Measurements from ENCODE around the gene TRIM2. TPM values are rescaled to one million over a fixed set of nuclear protein-coding genes. Genes with fewer than 3 reads are reported as not detected.

The TRIM2 gene
- total RNA-seq, 1 experiment from 2014 or later: 30.8 TPM

DNA sequence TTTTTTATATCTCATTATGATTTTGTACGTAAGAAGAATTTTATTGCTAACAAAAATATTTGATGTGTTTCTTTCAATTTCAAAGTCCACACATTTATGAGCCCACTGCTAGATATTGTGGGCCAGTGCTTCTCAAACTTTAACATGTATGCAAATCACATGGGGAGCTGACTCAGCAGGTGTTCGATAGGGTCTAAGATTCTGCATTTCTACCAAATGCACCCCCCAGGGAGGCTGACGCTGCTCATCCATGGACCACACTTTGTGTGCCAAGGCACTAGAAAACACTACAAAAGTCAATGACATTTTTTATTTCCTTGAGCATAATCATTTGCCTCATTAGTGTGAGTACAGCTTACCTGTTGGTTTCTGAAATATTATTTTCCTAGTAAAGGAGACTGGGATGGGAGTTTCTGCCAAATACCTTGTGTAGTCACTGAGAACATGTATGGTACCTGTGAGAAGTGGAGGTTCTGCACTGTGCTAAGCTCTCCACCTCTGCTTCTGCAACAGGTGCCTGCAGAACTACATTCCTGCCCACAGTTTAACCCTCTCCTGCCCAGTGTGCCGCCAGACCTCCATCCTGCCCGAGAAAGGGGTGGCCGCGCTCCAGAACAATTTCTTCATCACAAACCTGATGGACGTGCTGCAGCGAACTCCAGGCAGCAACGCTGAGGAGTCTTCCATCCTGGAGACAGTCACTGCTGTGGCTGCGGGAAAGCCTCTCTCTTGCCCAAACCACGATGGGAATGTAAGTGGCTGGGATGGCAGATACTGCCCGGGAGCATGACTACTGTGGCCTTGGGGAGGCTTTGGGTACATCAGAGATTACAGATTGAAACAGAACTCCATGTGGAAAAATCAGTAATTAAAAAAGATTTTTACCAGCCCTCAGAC is 71.4 kb downstream of the TRIM2 start:
- Histone ChIP-seq H3K9me3 (replicated peaks) (no peaks in the 10 kb centered on the region), H3K4me1 (no peaks in the 10 kb centered on the region), H3K36me3 (peaks cover 4% of the 10 kb centered on the region; the same call in 1 of the 2 replicates), H3K27me3 (no peaks in the 10 kb centered on the region), H3K4me3 (no peak overlapping the region), H3K27ac (no peak overlapping the region)
- DNase-seq: no peak

DNA sequence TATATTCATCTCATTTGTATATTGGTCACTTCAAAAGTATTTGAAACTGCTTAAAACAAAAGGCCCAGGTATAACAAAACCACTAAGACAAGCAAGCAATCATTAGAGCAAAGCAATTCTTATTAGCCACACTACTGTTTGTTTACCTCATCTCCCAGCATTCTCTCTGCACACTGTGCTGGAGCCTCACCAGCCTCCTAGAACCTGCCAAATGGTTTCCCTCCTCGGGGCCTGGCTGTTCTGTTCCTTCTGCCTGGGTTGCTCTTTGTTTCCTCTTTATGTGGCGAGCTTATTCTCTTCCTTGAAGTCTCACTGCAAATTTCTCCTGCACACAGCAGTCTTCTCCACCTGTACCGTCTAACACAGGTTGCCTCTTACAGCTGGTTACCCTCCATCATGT is 72.7 kb downstream of the TRIM2 start:
- H3K27ac ChIP-seq: no peak overlapping the region
- no peaks in the 10 kb centered on the region for H3K9me3 ChIP-seq (replicated peaks)
- no peak for DNase-seq

GRCh38 chr4:153281476-153281875 is 77.2 kb downstream of the TRIM2 start:
- no peak overlapping the region for H3K27ac ChIP-seq
- no peak overlapping the region for H3K4me3 ChIP-seq
- no peaks in the 10 kb centered on the region for H3K27me3 ChIP-seq
- peaks cover 14% of the 10 kb centered on the region for H3K36me3 ChIP-seq
- no peak for DNase-seq
- H3K4me1 ChIP-seq: no peaks in the 10 kb centered on the region
- peaks cover 3% of the 10 kb centered on the region; the same call in 1 of the 2 replicates for H3K9me3 ChIP-seq (replicated peaks)

More for the DNA sequence above, 72.7 kb downstream of the TRIM2 start:
- Histone ChIP-seq H3K4me1 (no peaks in the 10 kb centered on the region), H3K4me3 (no peak overlapping the region), H3K27me3 (no peaks in the 10 kb centered on the region), H3K36me3 (peaks cover 9% of the 10 kb centered on the region)

GRCh38 chr4:153282023-153282422 is 77.8 kb downstream of the TRIM2 start:
- Histone ChIP-seq H3K9me3 (replicated peaks) (peaks cover 3% of the 10 kb centered on the region; the same call in 1 of the 2 replicates), H3K4me1 (no peaks in the 10 kb centered on the region), H3K27me3 (no peaks in the 10 kb centered on the region), H3K36me3 (peaks cover 14% of the 10 kb centered on the region), H3K27ac (no peak overlapping the region), H3K4me3 (no peak overlapping the region)
- no peak for DNase-seq

GRCh38 chr4:153283260-153283659 is 79.0 kb downstream of the TRIM2 start:
- Histone ChIP-seq H3K4me3 (no peak overlapping the region), H3K27ac (no peak overlapping the region), H3K9me3 (replicated peaks) (peaks cover 3% of the 10 kb centered on the region; the same call in 1 of the 2 replicates), H3K27me3 (no peaks in the 10 kb centered on the region), H3K4me1 (no peaks in the 10 kb centered on the region), H3K36me3 (peaks cover 14% of the 10 kb centered on the region)
- no peak for DNase-seq

DNA sequence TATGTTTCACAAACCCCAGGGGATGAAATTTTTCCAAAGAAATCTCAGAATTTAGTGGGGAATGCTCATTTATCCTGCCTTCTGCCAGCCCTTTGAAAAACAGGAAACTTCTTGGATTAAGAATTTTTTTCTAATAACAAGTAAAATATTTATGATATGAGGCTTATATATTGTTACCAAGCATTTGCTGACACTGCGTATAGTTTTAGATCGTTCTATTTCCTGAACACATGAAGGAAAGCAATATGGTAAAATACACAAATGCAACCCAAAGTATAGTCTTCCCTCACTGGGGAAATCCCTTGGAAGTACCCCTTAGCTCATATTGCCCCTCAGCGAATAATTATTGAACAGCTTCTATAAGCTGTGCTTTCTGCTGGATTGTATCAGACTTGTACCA is 85.9 kb downstream of the TRIM2 start:
- Histone ChIP-seq H3K4me3 (no peak overlapping the region), H3K4me1 (no peaks in the 10 kb centered on the region), H3K9me3 (replicated peaks) (no peaks in the 10 kb centered on the region), H3K27me3 (no peaks in the 10 kb centered on the region), H3K36me3 (peaks cover 11% of the 10 kb centered on the region), H3K27ac (no peak overlapping the region)
- no peak for DNase-seq

- Histone ChIP-seq H3K27me3 (no peaks in the 10 kb centered on the region), H3K36me3 (peaks cover 8% of the 10 kb centered on the region), H3K9me3 (replicated peaks) (no peaks in the 10 kb centered on the region), H3K27ac (no peak overlapping the region), H3K4me1 (no peaks in the 10 kb centered on the region), H3K4me3 (no peak overlapping the region)
- no peak for DNase-seq
These were observed 87.3 kb downstream of the TRIM2 start for GRCh38 chr4:153291562-153291961.

DNA sequence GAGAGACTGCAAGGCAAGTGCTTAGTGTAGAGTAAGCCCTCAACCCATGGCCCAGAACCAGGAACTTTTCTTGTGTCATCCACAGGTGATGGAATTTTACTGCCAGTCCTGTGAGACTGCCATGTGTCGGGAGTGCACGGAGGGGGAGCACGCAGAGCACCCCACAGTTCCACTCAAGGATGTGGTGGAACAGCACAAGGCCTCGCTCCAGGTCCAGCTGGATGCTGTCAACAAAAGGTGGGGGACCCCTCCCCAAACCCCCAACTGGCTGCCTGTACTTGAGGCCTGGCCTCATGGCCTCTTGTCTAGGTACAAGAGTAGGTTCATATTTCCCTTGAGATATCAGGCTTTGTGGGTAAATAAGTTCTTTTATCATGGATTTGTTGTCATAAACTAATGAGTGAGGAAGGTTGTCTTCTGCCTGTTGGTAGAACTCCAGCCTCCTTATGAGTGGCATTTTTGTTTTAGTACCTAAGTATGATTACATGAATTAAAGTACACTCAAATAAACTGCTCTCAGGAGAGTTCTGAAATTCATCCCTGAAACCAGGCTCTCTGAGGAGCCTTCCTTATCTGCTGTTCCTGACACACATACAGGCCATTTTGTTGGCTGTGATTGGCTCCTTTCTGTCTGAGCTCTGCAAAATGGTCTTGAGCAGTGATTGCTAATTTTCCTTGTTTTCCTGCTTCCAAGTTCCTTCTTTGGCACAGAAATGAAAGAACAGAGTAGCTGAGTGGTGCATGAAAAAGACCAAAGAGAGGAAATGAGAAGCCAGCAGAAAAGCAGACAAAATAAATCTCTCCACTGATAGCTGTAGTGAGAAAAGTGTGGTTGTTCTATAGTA is 88.9 kb downstream of the TRIM2 start:
- Histone ChIP-seq H3K36me3 (peaks cover 8% of the 10 kb centered on the region), H3K27me3 (no peaks in the 10 kb centered on the region), H3K4me1 (no peaks in the 10 kb centered on the region)

GRCh38 chr4:153293742-153294057 is 89.5 kb downstream of the TRIM2 start:
- Histone ChIP-seq H3K27me3 (no peaks in the 10 kb centered on the region), H3K4me3 (no peak overlapping the region), H3K4me1 (no peaks in the 10 kb centered on the region), H3K9me3 (replicated peaks) (no peaks in the 10 kb centered on the region), H3K27ac (no peak overlapping the region), H3K36me3 (peaks cover 12% of the 10 kb centered on the region)
- no peak for DNase-seq

More for the DNA sequence above, 88.9 kb downstream of the TRIM2 start:
- no peak for DNase-seq
- no peak overlapping the region for H3K4me3 ChIP-seq
- H3K27ac ChIP-seq: no peak overlapping the region
- H3K9me3 ChIP-seq (replicated peaks): no peaks in the 10 kb centered on the region

DNA sequence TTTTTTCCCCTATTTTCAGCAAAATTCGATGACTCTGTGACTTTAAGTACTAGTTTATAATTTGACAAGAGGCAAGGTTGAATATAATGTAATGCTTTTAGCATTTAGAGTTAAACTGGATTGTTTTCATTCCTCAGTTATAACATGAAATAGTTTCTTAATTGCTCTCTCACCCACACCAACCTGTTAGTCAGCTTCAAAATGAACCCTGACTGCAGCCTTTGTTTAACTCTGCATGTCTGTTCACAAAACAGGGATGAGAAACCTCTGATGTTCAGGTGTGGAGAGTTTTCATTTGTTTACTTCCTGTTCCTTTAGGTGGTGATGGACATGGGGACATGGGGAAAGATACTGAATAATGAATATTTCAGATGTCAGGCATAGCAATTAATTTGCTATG is 90.4 kb downstream of the TRIM2 start:
- no peak for DNase-seq
- H3K4me3 ChIP-seq: no peak overlapping the region

DNA sequence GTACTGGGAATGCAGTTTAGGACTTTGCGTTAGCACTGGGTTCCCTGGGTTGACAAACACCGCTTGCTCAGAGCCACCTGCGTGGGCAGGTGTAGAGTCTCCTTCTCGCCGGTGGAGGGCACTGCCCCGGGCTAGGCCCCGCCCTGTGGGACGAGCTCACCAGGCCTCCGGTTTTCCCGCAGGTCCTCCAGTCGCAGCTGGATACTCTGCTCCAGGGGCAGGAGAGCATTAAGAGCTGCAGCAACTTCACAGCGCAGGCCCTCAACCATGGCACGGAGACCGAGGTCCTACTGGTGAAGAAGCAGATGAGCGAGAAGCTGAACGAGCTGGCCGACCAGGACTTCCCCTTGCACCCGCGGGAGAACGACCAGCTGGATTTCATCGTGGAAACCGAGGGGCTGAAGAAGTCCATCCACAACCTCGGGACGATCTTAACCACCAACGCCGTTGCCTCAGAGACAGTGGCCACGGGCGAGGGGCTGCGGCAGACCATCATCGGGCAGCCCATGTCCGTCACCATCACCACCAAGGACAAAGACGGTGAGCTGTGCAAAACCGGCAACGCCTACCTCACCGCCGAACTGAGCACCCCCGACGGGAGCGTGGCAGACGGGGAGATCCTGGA is 91.0 kb downstream of the TRIM2 start:
- no peak overlapping the region for H3K27ac ChIP-seq
- no peaks in the 10 kb centered on the region for H3K4me1 ChIP-seq
- no peak overlapping the region for H3K4me3 ChIP-seq
- H3K27me3 ChIP-seq: no peaks in the 10 kb centered on the region
- peaks cover 24% of the 10 kb centered on the region for H3K36me3 ChIP-seq
- H3K9me3 ChIP-seq (replicated peaks): 0 out of 2 replicates have a peak, but pooled peaks cover 4% of the 10 kb centered on the region
- no peak for DNase-seq

More for the DNA sequence above, 90.4 kb downstream of the TRIM2 start:
- H3K4me1 ChIP-seq: no peaks in the 10 kb centered on the region
- no peaks in the 10 kb centered on the region for H3K27me3 ChIP-seq
- H3K36me3 ChIP-seq: peaks cover 20% of the 10 kb centered on the region
- H3K9me3 ChIP-seq (replicated peaks): 0 out of 2 replicates have a peak, but pooled peaks cover 4% of the 10 kb centered on the region
- no peak overlapping the region for H3K27ac ChIP-seq

DNA sequence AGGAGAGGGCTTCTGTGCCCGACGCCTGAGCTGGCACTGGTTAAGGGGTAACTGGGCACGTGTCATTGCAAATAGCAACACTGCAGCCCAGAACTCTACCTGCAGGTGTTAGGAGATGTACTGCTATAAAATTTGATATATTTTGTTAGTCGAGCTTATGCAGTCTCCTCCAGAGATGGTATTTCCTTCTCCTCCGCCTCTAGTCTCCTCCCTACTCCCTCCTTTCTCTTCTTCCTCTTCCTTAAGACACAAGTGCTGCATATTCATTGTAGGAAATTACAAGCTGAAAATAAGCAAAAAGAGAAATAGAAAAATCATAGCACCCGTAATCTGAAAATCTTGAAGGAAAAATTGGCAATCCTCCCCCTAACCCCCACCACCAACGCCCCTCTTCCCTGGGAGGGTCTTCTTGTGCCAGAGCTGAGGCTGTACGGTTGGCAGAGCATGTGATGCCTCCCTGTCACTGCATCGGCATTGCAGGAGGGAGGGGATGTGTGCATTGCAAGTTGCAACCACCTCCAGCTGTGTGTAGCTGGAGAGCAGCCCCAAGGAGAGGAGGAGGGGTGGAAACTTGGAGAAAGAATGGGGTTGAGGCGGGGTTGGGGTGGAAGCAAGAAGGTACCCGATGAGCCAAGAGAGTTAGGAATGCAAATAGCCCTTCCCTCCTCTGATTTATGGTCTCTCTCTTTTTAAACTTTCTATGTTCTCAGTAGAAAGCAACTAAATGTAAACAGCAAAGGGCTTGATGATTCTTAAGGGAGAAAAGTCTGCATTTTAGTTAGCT is 92.0 kb downstream of the TRIM2 start:
- Histone ChIP-seq H3K4me3 (no peak overlapping the region), H3K27ac (no peak overlapping the region), H3K27me3 (no peaks in the 10 kb centered on the region), H3K9me3 (replicated peaks) (0 out of 2 replicates have a peak, but pooled peaks cover 4% of the 10 kb centered on the region), H3K4me1 (no peaks in the 10 kb centered on the region), H3K36me3 (peaks cover 26% of the 10 kb centered on the region)
- DNase-seq: no peak

DNA sequence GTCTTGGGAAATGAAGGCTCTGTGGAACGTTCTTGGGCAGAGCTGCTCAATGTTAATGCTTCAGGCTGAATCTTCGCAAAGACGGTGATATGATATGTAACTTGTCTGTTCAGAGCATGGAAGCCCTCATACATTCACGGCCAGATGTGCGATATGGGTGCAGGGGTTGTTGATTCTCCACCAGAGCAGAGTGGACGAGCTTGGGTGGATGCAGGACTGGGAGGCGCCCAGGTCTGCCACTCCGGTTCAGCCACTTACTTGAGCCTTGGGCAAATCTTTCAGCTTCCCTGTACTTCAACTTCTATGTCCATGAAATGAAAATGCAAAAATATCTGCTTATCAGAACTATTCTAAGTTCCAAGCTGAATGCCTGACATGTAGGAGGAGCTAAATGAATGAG is 92.9 kb downstream of the TRIM2 start:
- H3K27me3 ChIP-seq: no peaks in the 10 kb centered on the region
- no peak overlapping the region for H3K27ac ChIP-seq
- H3K36me3 ChIP-seq: peaks cover 33% of the 10 kb centered on the region
- no peaks in the 10 kb centered on the region for H3K4me1 ChIP-seq
- no peak for DNase-seq
- H3K4me3 ChIP-seq: no peak overlapping the region
- 0 out of 2 replicates have a peak, but pooled peaks cover 4% of the 10 kb centered on the region for H3K9me3 ChIP-seq (replicated peaks)

GRCh38 chr4:153310793-153311192 is 106.5 kb downstream of the TRIM2 start:
- Histone ChIP-seq H3K4me3 (no peak overlapping the region), H3K36me3 (peaks cover 3% of the 10 kb centered on the region; the same call in 1 of the 2 replicates), H3K27me3 (no peaks in the 10 kb centered on the region), H3K27ac (no peak overlapping the region), H3K9me3 (replicated peaks) (no peaks in the 10 kb centered on the region), H3K4me1 (no peaks in the 10 kb centered on the region)
- no peak for DNase-seq
